NCI-H510A (cell line): Measurements from ENCODE around the gene NUCB2.

Source experiments
- DNase-seq: peaks from one replicate; lab custom pipeline; 2025; lab: John Stamatoyannopoulos, UW

Gene NUCB2

GRCh38 chr11:17268902-17269301, 7.6 kb upstream of the NUCB2 start:
- no peak for DNase-seq

DNA sequence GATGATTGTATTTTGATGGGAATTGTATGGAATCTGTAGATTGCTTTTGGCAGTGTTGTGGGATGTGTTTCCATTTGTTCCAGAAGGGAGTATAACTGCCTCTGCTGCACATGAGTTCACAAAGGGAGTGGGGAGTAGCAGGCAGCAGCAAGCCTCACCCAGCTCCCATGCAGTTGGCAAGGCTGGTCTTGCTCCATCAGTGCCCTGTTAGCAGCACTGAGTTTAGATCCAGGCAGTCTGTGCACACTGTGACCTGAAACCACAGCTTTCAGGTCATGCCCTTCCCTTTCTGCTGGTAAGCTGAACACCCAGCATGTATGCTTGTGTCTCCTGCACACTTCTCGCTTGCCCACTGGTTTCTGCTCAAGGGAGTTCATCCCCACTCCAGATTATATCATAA, 3.7 kb upstream of the NUCB2 start:
- DNase-seq = no peak

- no peak for DNase-seq
Measured at GRCh38 chr11:17273211-17273610, 3.3 kb upstream of the NUCB2 start.

- DNase-seq = no peak
Measured at GRCh38 chr11:17273668-17274282, 2.8 kb upstream of the NUCB2 start.

DNA sequence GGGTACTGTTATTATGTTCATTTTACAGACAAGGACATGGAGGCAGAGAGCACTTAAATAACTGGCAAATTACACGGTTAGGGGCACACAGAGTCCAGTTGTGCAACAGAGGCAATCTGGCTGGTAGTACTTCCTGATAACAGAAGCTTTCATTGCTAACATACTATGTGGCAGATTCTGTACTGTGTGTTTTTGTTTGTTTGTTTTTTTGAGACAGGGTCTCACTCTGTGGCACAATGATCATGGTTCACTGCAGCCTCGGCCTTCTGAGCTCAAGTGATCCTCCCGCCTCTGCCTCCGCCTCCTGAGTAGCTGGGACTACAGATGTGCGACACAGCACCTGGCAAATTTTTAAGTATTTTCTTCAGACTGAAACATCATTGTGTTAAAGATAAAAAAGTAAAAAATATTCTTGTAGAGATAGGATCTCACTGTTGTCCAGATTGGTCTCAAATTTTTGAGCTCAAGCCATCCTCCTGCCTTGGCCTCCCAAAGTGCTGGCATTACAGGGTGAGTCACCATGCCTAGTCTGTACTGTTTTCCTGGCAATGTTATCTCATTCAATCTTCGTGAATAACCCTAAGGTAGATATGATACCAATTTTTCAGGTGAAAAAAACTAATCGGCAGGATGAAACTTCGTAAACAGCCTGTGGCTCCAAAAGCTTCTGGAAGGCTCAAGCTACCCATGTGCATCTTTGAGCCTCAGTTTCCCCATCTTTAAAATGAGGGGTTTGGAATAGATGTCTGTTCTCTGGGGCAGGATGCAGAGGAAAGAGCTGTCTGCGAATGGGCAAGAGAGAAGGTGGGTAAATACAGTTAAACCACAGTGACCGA, 921 bp upstream of the NUCB2 start:
- DNase-seq = no peak

DNA sequence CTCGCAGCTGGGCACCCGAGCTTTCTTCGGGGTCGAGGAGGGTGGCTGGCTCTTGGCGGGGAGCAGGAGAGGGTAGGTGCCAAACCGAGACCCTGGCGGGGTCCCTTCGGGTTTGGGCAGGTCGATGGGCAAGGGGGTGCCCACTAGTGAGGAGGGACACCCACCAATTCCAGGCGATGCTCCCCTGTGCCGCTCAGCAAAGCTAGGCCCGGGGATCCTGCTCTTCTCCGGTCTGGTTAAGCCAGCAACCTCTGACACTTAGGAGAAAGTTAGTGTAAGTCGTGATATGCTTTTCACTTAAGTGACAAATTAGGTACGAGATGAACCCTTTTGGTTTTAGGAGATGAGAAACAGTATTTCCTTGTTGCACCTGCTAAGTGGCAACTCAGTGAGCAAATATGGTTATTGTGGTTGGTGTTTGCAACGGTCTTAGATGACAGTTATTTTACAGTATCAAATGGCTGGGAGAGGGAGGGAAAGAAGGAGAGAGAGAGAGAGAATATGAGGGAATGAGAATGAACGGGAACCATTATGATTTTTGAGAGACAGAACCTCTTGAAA, 565 bp downstream of the NUCB2 start:
- DNase-seq = no peak

- DNase-seq = no peak
Measured at GRCh38 chr11:17280494-17281127, 4.1 kb downstream of the NUCB2 start.

DNA sequence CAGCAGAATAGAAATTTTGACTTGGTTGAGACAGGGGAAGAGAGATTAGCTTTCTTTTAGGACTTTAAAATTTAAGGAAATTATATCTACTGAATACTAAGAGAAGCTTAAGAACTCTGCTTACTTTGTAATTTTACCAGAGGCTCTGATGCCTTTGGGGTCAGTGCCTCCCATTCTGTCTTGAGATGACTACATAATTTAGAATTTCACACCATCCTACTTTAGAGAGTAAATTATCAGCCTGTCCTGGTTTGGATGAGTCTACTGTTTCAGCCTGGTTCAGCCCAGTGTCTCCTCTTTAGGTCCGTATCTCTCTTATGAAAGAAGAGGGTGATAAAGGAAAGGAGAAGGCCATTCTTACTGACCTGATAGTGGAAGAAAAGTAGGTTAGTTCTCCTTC, 9.8 kb downstream of the NUCB2 start:
- no peak for DNase-seq

- DNase-seq = no peak
Measured at GRCh38 chr11:17287058-17287457, 10.5 kb downstream of the NUCB2 start.

GRCh38 chr11:17291710-17292109, 15.2 kb downstream of the NUCB2 start:
- no peak for DNase-seq

DNA sequence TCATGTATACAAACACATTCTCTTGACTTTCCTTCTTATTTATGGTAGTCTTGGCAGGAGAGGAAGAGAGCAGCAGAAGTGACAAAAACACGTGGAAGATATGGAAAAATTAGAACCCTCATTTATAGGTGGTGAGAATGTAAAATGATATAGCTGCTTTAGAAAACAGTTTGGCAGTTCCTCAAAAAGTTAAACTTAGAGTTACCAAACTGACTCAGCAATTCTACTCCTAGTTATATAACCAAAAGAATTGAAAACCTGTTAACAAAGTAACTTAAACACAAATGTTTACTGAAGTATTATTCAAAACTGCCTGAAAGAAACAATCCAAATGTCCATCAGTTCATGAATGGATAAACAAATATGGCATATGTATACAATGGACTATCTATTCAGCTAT, 16.8 kb downstream of the NUCB2 start:
- no peak for DNase-seq

GRCh38 chr11:17294033-17294432, 17.5 kb downstream of the NUCB2 start:
- no peak for DNase-seq

- no peak for DNase-seq
Measured at GRCh38 chr11:17296852-17297559, 20.5 kb downstream of the NUCB2 start.

GRCh38 chr11:17298302-17298701, 21.8 kb downstream of the NUCB2 start:
- DNase-seq = no peak

DNA sequence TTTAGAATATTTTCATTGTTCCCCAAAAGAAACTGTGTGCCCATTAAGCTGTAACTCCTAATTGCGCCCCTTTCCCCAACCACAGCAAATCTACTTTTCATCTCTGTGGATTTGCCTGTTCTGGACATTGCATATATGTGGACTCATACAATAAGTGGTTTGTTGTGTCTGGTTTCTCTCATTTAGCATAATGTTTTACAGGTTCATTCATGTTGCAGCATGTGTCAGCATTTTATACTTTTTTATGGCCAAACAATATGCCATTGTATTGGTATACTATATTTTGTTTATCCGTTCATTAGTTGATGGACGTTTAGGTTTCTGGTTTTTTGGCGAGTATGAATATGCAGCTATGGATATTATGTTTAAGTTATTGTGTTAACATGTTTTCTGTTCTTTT, 23.8 kb downstream of the NUCB2 start:
- no peak for DNase-seq

DNA sequence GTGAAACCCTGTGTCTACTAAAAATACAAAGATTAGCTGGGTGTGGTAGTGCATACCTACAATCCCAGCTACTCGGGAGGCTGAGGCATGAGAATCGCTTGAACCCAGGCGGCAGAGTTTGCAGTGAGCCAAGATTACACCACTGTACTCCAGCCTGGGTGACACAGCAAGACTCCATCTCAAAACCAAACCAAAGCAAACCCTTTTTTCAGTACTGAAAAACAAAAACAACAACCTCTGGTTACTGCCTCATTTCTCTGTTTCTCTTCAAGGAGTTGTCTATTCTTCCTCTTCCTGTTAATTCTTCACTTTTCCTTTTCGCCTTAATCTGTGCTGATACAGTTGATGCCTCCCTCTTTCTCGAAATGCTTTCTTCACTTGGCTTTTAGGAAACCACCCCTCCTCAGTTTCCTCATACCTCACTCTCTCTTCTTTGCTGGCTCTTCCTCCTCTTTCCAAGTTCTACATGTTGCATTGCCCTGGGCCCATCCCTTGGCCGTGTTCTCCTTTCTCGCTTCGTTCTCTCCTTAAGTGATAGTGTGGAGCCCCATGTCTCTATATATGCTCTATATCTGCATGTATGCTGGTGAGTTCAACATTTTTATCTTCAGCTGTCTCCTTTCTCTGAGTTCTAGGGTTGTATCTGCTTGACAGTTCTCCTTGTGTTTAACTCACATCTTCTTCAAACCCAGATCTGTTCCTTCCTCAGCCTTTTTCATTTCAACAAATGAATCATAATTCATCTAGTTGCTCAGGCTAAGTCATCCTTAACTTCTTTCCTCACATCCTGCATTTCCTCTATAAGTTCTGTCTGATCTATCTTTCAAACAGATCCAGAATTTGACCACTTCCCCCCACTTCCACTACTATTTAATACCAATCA, 37.1 kb downstream of the NUCB2 start:
- no peak for DNase-seq

GRCh38 chr11:17314232-17314547, 37.7 kb downstream of the NUCB2 start:
- no peak for DNase-seq

DNA sequence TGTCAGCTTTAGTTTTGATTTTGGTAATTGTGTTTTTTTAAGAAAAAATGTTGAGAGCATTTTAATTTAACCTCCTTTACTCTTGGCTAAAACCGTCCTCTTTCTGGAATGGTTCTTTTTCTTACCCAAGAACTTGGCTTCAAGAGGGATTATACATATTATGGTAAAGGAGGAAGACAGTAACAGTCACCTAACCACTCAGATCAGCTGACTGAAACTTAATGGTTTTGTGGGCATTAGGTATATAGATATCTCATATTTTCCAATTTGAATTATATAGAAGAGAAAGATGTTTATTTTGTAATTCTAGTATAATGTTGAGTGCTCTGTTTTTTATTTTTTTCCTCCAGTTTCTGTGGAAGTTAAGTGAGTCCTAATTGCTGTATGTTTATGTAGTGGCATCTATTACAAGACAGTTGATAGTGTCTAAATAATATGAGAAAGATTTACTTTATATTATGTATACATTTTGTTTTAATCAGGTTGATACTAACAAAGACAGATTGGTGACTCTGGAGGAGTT, 38.4 kb downstream of the NUCB2 start:
- no peak for DNase-seq

DNA sequence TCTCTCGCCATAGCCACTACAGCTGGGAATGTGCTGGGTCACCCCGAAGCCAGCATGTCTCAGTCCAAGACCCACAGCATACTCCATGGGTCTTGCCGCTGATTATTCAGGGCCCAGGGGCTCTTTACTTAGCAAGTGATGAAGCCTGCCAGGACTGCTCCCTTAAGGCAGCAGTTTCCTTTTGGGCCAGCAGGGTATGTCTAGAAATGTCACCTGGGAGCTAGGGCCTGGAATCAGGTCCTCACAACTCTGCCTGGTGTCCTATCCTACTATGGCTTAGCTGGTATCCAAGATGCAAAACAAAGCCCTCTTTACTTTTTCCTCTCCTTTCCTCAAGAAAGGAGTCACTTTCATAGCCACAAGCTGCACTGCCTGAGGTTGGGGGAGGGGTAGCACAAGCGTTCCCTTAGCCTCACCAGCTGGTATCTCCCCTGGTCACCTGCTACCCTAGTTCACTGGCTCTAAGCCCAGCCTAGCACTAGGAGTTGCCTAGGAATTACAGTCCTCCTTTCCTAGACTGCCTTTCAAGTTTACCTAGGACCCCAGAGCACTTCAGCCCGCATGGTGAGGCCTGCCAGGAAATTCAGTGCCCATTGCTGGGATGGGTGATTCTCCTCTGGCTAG, 52.4 kb downstream of the NUCB2 start:
- DNase-seq = no peak

- DNase-seq = no peak
Measured at GRCh38 chr11:17331669-17332068, 55.1 kb downstream of the NUCB2 start.
